ENCODE measurements around the gene ZNF557. TPM values are rescaled to one million over a fixed set of nuclear protein-coding genes. Genes with fewer than 3 reads are reported as not detected.

Gene ZNF557
- total RNA-seq, 1 experiment from 2014 or later: 7.8 TPM

DNA sequence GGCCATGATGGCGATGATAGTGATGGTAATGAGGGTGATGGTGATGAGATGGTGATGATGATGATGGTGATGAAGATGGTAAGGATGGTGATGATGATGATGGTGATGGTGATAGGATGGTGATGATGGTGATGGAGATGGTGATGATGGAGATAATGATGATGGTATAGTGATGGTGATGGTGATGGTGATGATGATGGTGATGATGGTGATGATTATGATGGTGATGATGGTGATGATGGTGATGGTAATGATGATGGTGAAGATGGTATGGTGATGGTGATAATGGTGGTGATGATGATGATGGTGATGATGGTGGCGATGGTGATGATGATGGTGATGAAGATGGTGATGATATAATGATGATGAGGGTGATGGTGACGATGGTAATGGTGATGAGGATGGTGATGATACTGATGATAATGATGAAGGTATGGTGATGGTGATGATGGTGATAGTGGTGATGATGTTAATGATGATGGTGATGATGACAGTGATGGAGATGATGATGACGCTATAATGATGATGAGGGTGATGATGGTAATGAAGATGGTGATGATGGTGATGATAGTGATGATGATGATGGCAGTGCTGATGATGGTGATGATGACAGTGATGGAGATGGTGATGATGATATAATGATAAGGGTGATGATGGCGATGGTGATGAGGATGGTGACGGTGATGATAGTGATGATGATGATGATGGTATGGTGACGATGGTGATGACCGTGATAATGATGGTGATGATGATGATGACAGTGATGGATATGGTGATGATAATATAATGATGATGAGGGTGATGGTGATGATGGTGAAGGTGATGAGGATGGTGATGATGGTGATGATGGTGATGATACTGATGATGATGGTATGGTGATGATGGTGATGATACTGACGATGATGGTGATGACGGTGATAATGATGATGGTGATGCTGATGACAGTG lies 37.5 kb downstream of the ZNF557 start:
- Histone ChIP-seq H3K9ac (ENCODE audit: low read length) (no peak overlapping the region), H3K4me3 (replicated peaks in 1 of 2; ENCODE audit: low read depth in 1 of 2, low read length in 2 of 2) (no peak overlapping the region), H2AFZ (ENCODE audit: low read depth, low read length, poor library complexity, severe bottlenecking) (no peak overlapping the region), H3K27ac (ENCODE audit: low read depth, low read length) (no peak overlapping the region), H3K4me2 (ENCODE audit: low read length) (no peak overlapping the region), H3K4me1 (ENCODE audit: control insufficient read depth in 1 of 2, insufficient read depth in 2 of 2, low read length in 2 of 2) (no peaks in the 10 kb centered on the region), H4K20me1 (ENCODE audit: insufficient read depth) (no peaks in the 10 kb centered on the region), H3K79me2 (ENCODE audit: insufficient read depth, low read length) (no peaks in the 10 kb centered on the region), H3K9me2 (ENCODE audit: insufficient read depth) (no peaks in the 10 kb centered on the region), H3K27me3 (ENCODE audit: insufficient read depth, low read length) (no peaks in the 10 kb centered on the region), H3K9me3 (ENCODE audit: control insufficient read depth in 1 of 2, insufficient read depth in 1 of 2, low read depth in 1 of 2, low read length in 2 of 2) (no peaks in the 10 kb centered on the region), H3K36me3 (ENCODE audit: control insufficient read depth in 1 of 2, insufficient read depth in 2 of 2, low read length in 2 of 2) (no peaks in the 10 kb centered on the region)
- ChIA-PET RAD21 (ENCODE audit: low non-redundant PET in 1 of 2, low total read pairs in 2 of 2, uncharacterized antibody in 2 of 2, unreplicated experiment in 2 of 2) (no interaction called here), POLR2A (no interaction called here), CTCF (no interaction called here)
- no TSS peak for BruUV-seq (replicated peaks)
- no peak for ATAC-seq
- intact Hi-C loops (cut with micrococcal nuclease): no loop called here
- no peak for TF ChIP-seq POLR2AphosphoS5 (IDR thresholded peaks at IDR 0.05; ENCODE audit: low read depth, low read length)
- no peak for TF ChIP-seq EZH2phosphoT487 (IDR thresholded peaks at IDR 0.05; ENCODE audit: borderline replicate concordance)
- no peak for TF ChIP-seq CBX3 (IDR thresholded peaks at IDR 0.05; ENCODE audit: low read depth)
- no peak for TF ChIP-seq ZNF274 (IDR thresholded peaks at IDR 0.05; ENCODE audit: low read depth, low read length)
- no peak for TF ChIP-seq SP1 (IDR thresholded peaks at IDR 0.05; ENCODE audit: low read depth)
- no peak for TF ChIP-seq ATF3 (IDR thresholded peaks at IDR 0.05)
- no peak for TF ChIP-seq EGR1 (IDR thresholded peaks at IDR 0.05; ENCODE audit: low read depth)
- no peak for TF ChIP-seq YY1 (IDR thresholded peaks at IDR 0.05; ENCODE audit: extremely low read depth, insufficient replicate concordance, low read depth, low read length)
- TF ChIP-seq, protein P1, sequence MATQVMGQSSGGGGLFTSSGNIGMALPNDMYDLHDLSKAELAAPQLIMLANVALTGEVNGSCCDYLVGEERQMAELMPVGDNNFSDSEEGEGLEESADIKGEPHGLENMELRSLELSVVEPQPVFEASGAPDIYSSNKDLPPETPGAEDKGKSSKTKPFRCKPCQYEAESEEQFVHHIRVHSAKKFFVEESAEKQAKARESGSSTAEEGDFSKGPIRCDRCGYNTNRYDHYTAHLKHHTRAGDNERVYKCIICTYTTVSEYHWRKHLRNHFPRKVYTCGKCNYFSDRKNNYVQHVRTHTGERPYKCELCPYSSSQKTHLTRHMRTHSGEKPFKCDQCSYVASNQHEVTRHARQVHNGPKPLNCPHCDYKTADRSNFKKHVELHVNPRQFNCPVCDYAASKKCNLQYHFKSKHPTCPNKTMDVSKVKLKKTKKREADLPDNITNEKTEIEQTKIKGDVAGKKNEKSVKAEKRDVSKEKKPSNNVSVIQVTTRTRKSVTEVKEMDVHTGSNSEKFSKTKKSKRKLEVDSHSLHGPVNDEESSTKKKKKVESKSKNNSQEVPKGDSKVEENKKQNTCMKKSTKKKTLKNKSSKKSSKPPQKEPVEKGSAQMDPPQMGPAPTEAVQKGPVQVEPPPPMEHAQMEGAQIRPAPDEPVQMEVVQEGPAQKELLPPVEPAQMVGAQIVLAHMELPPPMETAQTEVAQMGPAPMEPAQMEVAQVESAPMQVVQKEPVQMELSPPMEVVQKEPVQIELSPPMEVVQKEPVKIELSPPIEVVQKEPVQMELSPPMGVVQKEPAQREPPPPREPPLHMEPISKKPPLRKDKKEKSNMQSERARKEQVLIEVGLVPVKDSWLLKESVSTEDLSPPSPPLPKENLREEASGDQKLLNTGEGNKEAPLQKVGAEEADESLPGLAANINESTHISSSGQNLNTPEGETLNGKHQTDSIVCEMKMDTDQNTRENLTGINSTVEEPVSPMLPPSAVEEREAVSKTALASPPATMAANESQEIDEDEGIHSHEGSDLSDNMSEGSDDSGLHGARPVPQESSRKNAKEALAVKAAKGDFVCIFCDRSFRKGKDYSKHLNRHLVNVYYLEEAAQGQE (IDR thresholded peaks at IDR 0.05; ENCODE audit: low read depth): no peak
- no peak for TF ChIP-seq SIN3A (IDR thresholded peaks at IDR 0.05; ENCODE audit: low read depth)
- no peak for TF ChIP-seq POLR2A (IDR thresholded peaks at IDR 0.05; ENCODE audit: borderline replicate concordance, extremely low read depth, insufficient read depth, insufficient read length)
- no peak for TF ChIP-seq SRF (IDR thresholded peaks at IDR 0.05; ENCODE audit: low read depth)
- DNase-seq (ENCODE audit: low read depth, low spot score): no peak
